OCI-M1 (cell line): Measurements from ENCODE around the gene CEACAM21.

Experiments used
- DNase-seq: peaks from one replicate; lab custom pipeline; 2025; lab: John Stamatoyannopoulos, UW

Gene CEACAM21

DNA sequence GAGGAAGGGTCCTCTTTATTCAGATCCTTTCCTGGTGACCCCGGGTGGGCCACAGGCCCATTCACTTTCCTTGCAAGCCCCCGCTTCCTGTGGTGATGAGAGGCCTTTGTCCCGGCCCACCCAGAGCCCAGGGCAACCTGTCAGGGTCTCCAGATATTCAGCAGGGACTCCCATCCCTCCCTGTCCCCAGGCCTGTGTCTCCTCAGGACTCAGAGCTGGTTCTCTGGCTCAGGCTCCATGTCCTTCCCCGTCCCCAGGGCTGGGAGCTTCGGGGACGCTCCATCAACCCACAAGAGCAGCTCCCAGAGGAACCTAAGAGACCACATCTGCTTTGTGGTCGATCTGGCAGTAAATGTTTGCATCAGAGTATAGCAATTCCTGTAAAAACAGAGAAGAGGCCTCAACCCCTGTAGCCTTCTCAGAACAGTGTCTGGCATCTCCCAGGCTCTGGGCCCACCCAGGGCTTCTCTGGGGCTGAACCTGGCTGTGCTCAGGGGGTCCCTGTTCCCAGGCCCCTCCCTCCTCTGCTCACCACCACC lies 43.1 kb downstream of the CEACAM21 start:
- DNase-seq = no peak

DNA sequence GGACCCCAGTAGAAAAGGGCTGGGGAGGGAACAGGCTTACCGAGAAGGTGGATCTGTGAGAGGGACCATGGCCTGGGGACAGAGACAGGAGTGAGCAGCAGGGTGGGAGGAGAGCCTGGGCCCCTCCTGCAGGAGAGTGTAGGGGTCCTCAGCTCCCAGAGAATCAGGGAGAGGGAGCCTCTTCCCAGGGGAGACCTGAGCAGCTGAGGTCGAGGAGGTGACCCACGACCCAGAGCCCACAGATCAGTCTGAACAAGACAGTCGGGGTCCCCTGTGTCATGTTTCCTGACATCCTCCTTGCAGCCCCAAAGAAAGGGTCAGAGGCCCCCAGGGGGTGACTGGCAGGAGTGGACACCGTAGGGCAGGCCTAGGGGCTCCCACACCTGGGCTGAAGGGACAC lies 44.2 kb downstream of the CEACAM21 start:
- no peak for DNase-seq

DNA sequence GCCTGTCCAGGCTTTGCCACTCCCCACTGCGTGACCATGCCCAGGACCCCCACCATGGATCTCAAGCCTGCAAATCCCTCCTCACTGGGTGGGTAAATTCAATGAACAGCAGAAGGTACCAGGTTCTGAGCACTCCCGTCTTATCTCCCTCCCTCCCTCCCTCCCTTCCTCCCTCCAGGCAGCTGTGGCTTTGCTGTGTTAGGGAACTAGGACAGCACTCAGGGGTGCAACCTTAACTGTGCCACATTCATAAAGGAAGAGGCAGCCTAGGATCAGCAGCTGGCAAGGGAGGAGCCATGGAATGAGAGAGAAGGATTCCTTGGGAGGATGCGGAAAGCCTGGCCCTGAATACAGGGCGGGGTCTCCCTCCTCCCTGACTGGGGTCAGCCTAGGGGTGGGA lies 45.3 kb downstream of the CEACAM21 start:
- no peak for DNase-seq

DNA sequence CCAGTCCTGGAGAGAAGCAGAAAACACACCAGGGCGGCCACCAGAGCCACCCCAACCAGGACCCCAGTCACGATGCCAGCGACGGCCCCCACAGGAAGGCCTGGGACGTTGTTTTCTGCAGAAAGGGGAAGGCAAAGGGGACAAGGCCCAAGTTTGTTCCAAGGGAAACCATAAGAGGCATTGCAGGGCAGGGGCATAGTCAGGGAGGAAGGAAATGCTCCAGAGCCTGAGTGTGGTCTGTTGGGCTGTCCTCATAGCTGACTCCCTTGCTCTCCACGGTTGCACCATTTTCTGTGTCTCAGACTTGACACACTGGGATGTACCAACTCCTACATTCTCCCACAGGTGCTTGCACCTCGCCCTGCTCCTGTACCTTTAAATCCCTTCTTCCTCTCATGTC lies 45.7 kb downstream of the CEACAM21 start:
- DNase-seq = no peak

DNA sequence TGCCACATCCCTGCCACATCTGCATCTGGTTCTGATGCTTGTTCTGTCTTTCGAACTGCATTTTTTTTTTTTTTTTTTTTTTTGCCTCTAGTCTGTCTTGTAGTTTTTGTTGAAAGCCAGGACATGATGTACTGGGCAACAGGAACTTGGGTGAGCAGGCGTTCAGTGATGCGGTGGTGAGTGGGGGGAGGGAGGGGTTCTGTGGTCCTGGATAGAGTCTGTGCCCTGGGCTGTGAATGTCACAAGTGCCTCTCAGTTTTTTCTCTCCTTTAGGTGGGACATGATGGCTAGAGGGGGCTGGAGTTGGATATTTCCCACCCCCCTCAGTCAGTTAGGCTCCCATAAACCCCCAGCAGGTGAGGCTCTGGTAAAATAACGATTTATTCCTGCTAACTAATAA lies 47.4 kb downstream of the CEACAM21 start:
- DNase-seq = no peak

DNA sequence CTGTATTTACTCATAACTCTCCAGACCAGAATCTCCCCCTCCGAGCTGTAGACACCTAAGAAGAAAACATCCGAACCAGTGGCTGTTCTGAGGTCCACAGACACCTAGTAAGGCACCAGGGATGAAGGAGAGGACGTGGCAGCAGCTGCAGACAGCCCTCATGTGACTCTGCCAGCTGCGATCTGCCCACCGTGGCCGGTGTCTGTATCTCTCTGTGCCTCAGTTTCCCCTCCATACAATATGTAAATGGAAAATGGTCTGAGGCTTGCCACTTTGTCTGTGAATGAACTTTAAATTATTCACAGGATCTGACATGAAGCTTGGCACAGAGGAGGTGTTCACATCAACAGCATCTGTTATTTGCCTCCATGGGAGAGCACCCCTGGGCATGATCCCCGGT lies 48.5 kb downstream of the CEACAM21 start:
- DNase-seq = no peak

DNA sequence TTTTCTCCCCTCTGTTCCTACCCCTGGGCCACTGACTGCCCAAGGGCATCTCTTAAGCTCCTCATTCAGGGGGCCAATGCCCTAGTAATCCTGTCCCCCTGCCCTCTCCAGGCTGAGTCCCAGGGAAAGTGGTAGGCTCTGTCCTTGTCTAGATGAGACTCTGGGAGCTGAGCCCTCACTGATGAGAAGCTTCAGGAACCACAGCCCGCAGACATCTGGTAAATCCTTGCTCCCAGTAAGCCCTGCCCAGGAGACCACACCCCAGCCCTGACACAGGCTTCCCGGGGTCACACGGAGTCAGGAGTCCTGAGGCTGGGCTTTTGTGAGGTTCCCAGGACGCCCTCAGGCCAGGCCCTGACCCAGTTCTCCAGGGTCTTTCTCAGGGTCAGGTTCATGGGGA lies 49.0 kb downstream of the CEACAM21 start:
- no peak for DNase-seq

DNA sequence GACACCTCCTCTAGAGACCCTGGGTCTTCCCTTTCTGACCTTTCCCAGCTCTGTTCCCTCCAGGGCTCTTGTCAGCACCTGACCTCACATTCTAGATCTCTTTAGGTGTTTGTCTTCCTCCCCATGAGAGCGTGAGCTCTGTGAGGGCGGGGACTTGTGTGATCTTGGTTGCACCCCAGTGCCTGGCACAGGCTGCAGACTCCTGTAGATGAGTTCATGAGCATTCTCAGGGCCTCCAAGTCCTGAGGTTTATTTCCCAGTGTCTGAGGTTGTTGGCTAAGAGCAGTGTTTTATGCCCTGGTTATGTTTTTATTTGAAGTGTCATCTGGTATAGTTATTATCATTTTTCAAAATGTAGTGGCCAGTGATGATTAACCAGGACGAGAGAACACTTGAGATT lies 50.3 kb downstream of the CEACAM21 start:
- no peak for DNase-seq

DNA sequence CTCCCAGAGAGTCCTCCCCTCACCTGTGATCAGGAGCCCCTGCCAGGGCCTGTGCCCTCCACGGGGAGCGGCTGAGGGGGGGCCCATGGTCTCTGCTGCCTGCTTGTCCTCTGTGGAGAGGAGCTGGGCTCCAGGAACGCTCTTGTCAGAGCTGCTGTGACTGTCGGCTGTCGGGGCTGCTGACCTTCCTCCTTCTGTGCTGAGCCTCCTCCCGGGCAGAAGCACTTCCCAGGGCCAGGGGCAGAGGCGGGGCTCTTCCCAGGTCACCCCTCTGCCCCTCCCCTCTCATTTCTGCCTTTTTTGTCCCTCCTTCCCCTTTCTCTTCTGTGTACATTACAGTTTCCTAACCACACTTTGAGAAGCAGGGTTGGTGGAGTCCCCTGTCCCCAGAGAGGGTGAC lies 50.9 kb downstream of the CEACAM21 start, which contains the start of gene CEACAM4:
Gene CEACAM4 (minus strand): TSS at position 198 of the 400 bp plus-strand sequence. CDS start 111 bp downstream, at position 87.
- peak; percentile 43 for DNase-seq

DNA sequence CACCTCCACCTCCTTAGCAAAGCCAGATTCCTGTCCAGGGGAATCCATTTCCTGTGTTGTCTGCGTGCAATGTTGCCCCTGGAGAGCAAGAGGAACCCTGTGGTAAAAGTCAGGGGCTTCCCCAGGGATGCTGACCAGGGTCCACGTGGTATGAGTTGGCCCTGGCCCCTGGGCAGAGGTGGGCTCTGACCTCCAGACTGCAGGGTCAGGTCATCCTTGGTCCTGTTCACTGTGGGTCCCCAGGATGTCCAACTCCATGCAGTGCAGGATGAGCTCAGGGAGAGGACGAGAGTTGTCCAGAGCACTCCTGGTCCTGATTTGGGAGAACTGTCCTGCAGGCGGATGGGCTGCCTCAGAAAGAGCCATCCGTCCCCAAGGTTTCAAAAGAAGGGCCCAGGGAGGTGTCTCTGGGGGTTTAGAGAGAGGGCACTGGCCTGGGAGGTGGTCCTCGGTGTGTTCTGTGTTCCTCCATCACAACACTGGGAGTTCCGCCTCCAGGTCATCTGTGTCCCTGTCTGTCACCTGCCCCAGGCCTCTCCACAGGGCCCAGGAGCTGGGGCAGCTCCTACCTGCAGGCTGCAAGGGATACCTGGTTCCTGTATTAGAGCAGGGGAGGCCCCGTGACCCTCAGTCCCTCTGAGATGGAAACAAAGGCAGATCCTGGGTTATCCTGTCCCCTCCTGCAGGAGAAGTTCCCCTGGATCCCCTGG lies 52.2 kb downstream of the CEACAM21 start:
- DNase-seq = no peak
